Measurements from ENCODE around the gene DNAJB6. TPM values are rescaled to one million over a fixed set of nuclear protein-coding genes. Genes with fewer than 3 reads are reported as not detected.

The DNAJB6 gene
- polyA plus RNA-seq, 3 donors: 66.6 to 117 (median 116) TPM

DNA sequence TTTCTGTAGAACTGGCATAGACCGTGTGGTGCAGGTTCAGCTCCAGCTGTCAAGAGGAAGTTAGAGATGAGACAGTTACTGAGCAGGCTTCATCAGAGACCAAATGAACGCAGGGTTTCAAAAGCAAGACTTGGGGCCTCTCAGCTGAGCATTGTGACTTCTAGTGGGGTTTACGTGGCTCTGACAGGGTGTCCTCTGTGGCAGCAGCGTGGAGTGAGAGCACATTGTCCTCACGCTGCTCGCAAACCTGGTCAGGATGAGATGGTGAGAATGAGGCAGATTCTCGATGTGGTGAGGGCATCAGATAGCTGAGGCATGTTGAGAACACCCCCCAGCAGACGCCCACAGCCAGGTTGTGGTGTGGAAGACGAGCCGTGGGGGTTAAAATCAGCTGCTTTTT, 126.0 kb downstream of the DNAJB6 start:
- no peaks in the 10 kb centered on the region for H3K36me3 ChIP-seq (replicated peaks in 1 of 2; ENCODE audit: control insufficient read depth in 1 of 2, insufficient read depth in 2 of 2, low read length in 2 of 2)
- H3K4me2 ChIP-seq (replicated peaks; ENCODE audit: extremely low read depth, low read length, poor library complexity, severe bottlenecking): no peak overlapping the region
- no peak overlapping the region for H3K27ac ChIP-seq (ENCODE audit: low read depth in 1 of 2, low read length in 2 of 2)
- H3K9ac ChIP-seq (ENCODE audit: insufficient read depth, low read length, poor library complexity, severe bottlenecking): no peak overlapping the region
- Mint-ChIP-seq H3K27me3 (ENCODE audit: low read depth in 3 of 3) (peaks cover 16 to 20% (median 17%) of the 10 kb centered on the region in 3 donors), H3K9me3 (no peaks in the 10 kb centered on the region), H3K4me3 (no peak overlapping the region), H3K4me1 (no peaks in the 10 kb centered on the region), H3K27ac (no peak overlapping the region), H3K36me3 (no peaks in the 10 kb centered on the region)
- no peak for DNase-seq
- no peak overlapping the region for H2AFZ ChIP-seq (ENCODE audit: insufficient read depth, low read depth, low read length, poor library complexity, severe bottlenecking)
- intact Hi-C loops (cut with micrococcal nuclease): no loop called here
- no peaks in the 10 kb centered on the region for H4K20me1 ChIP-seq (ENCODE audit: insufficient read depth, low read length)
- peaks cover 0 to 10% of the 10 kb centered on the region in 2 donors for H3K27me3 ChIP-seq (ENCODE audit: control insufficient read depth in 2 of 2, insufficient read depth in 2 of 2, low read length in 2 of 2)
- no peaks in the 10 kb centered on the region for H3K4me1 ChIP-seq (ENCODE audit: control insufficient read depth in 1 of 2, insufficient read depth in 2 of 2, low read length in 2 of 2)
- H3K4me3 ChIP-seq (replicated peaks in 1 of 3; ENCODE audit: low read depth in 2 of 3, low read length in 3 of 3): no peak overlapping the region
- WGBS (ENCODE audit: insufficient coverage): 69% methylated on average over 9 of the region's 10 CpGs
- H3K9me3 ChIP-seq (replicated peaks in 1 of 2; ENCODE audit: control insufficient read depth in 1 of 2, insufficient read depth in 1 of 2, low read length in 2 of 2): no peaks in the 10 kb centered on the region
- TF ChIP-seq CTCF (IDR thresholded peaks at IDR 0.05): no peak
- H3K79me2 ChIP-seq (ENCODE audit: insufficient read depth, low read length): no peaks in the 10 kb centered on the region

DNA sequence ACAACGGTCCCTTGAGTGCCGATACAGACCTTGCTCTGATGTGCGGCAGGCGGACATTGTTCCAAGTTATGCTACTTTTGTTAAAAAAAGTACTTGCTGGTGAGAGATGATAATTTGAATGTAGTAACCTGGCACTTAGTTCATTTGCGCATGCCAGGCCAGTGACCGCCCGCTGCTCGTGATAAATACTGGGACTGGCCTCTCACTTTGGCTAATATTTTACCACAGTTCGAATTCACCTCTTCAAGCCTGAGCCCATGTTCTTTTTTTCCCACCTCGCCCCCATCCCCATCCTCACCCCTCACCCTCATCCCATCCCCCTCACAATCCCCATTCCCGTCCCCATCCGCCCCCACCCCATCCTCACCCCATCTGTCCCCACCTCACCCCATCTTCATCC, 126.4 kb downstream of the DNAJB6 start:
- no peak for DNase-seq
- Mint-ChIP-seq H3K27ac (no peak overlapping the region), H3K9me3 (no peaks in the 10 kb centered on the region)

More for the DNA sequence above, 126.4 kb downstream of the DNAJB6 start:
- Mint-ChIP-seq H3K4me3 (no peak overlapping the region), H3K27me3 (ENCODE audit: low read depth in 3 of 3) (peaks cover 14 to 20% (median 16%) of the 10 kb centered on the region in 3 donors), H3K36me3 (no peaks in the 10 kb centered on the region), H3K4me1 (no peaks in the 10 kb centered on the region)
- no peak for TF ChIP-seq CTCF (IDR thresholded peaks at IDR 0.05)
- Histone ChIP-seq H3K4me3 (replicated peaks in 1 of 3; ENCODE audit: low read depth in 2 of 3, low read length in 3 of 3) (no peak overlapping the region), H3K9me3 (replicated peaks in 1 of 2; ENCODE audit: control insufficient read depth in 1 of 2, insufficient read depth in 1 of 2, low read length in 2 of 2) (no peaks in the 10 kb centered on the region), H3K9ac (ENCODE audit: insufficient read depth, low read length, poor library complexity, severe bottlenecking) (no peak overlapping the region), H3K27ac (ENCODE audit: low read depth in 1 of 2, low read length in 2 of 2) (no peak overlapping the region), H3K4me2 (replicated peaks; ENCODE audit: extremely low read depth, low read length, poor library complexity, severe bottlenecking) (no peak overlapping the region), H3K36me3 (replicated peaks in 1 of 2; ENCODE audit: control insufficient read depth in 1 of 2, insufficient read depth in 2 of 2, low read length in 2 of 2) (no peaks in the 10 kb centered on the region), H3K4me1 (ENCODE audit: control insufficient read depth in 1 of 2, insufficient read depth in 2 of 2, low read length in 2 of 2) (no peaks in the 10 kb centered on the region), H2AFZ (ENCODE audit: insufficient read depth, low read depth, low read length, poor library complexity, severe bottlenecking) (no peak overlapping the region), H4K20me1 (ENCODE audit: insufficient read depth, low read length) (no peaks in the 10 kb centered on the region), H3K27me3 (ENCODE audit: control insufficient read depth in 2 of 2, insufficient read depth in 2 of 2, low read length in 2 of 2) (peaks cover 0 to 10% of the 10 kb centered on the region in 2 donors), H3K79me2 (ENCODE audit: insufficient read depth, low read length) (no peaks in the 10 kb centered on the region)
- intact Hi-C loops (cut with micrococcal nuclease): no loop called here
- WGBS (ENCODE audit: insufficient coverage): 75% methylated on average over 4 of the region's 12 CpGs
